ENCODE measurements around the gene ADAMTS6.
A peak's percentile ranks its signal among the peaks of the same experiment; 100 is the strongest.

ADAMTS6 gene

DNA sequence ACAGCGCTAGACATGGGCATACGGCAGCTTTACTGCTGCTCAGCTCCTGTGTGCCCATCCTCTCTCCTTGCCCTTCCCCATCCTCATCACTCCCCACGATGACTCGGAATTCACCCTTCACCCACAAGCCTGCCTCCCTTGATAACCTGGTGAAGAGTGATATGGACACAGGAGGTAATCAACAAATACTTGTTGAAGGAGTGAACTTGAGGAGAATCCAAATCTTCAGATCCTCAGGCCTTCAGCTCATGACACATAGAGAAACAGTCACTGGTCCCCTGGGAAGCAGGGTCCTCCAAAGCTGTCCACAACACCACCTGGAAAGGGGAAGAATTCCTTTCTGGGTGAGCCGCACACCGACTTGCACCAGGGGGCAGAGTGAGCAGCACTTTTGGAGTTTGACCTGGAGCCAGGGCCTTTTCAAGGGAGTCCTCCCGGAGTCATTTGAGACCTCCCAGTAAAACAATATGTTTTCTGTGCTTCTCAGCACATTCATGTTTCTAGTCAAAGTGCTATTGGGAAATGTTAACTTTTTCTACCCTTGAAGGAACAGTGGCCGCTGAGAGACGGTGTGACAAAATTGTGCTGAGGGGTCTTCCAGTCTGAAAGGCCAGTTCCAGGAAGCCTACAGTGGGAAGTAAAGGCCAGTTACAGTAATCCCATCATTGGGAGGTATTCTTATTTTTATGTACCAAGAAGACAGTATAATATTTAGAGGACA lies 380.6 kb downstream of the ADAMTS6 start:
- H3K27ac ChIP-seq: peak overlapping the region in 1 of 21 experiments; percentile 93
- no peak overlapping the region for H3K4me3 ChIP-seq

Measured in skin epidermis (tissue), 12 donors.